Measurements from ENCODE around the gene THOC1.

- no peak for TF ChIP-seq CTCF (IDR thresholded peaks at IDR 0.05)
- TF ChIP-seq POLR2AphosphoS5 (IDR thresholded peaks at IDR 0.05) = no peak
- TF ChIP-seq EP300 (IDR thresholded peaks at IDR 0.05) = no peak
- TF ChIP-seq POLR2A (IDR thresholded peaks at IDR 0.05; ENCODE audit: low read depth) = no peak
These were observed 72.2 kb downstream of the THOC1 start for GRCh38 chr18:195651-196050.

All from esophagus muscularis mucosa (tissue), 4 donors.